Prostate gland (tissue), 2 donors: ENCODE measurements around the gene PPP1R17.

ENCODE experiments used
- CTCF ChIP-seq, 4 experiments: fragments of 200-600 bp in 2 of 4; fragments of 450-650 bp in 2 of 4; sonication (generic) in 2 of 4; IDR thresholded peaks; 1 replicate in 3 of 4; 2 replicates in 1 of 4; pipeline ENCODE4 v1.5.1; 2016 to 2019; ENCODE audit warnings: antibody characterized with exemption in 4 of 4, mild to moderate bottlenecking in 2 of 4, moderate library complexity in 2 of 4
- POLR2A ChIP-seq: fragments of 450-650 bp; IDR thresholded peaks from one replicate; pipeline ENCODE4 v1.6.1; 2016; ENCODE audit warnings: antibody characterized with exemption, mild to moderate bottlenecking
- POLR2AphosphoS5 ChIP-seq: sonication (generic); formaldehyde crosslinking; IDR thresholded peaks from one replicate; pipeline ENCODE4 v1.6.1; 2017; ENCODE audit warnings: antibody characterized with exemption

DNA sequence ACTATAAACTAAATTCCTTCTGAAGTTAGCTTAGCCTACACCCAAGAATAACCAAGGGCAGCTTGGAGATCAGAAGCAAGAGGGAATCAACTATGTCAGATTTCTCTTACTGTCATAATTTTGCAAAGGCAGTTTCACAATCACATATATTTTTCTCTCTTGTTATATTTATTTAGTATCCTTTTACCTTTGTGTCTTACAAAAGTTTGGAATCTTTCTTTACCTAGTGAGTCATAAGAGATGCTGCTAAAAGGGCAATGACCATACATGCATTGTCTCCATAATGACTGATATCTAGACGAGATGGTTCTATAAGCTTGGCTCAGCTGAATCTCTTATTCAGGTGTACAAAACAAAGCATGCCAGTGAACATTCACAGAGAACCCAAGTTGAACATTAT is 61.1 kb downstream of the PPP1R17 start:
- no peak for TF ChIP-seq CTCF (IDR thresholded peaks at IDR 0.05)
- TF ChIP-seq POLR2A: no peak
- TF ChIP-seq POLR2AphosphoS5: no peak
